Urinary bladder (tissue), 4 donors: ENCODE results near the gene TFAP2C. TPM values are rescaled to one million over a fixed set of nuclear protein-coding genes. Genes with fewer than 3 reads are reported as not detected.

Experiments
- DNase-seq: peaks from one replicate; pipeline ENCODE4 v3.0.0-alpha.2; 2015; ENCODE audit errors: extremely low spot score
- H3K27ac ChIP-seq: one replicate; pipeline ENCODE4 v1.5.1; 2013; ENCODE audit warnings: low read depth, mild to moderate bottlenecking, moderate library complexity
- H3K36me3 ChIP-seq: one replicate; pipeline ENCODE4 v1.6.1; 2013; ENCODE audit warnings: mild to moderate bottlenecking, moderate library complexity; ENCODE audit not compliant: insufficient read depth
- H3K4me1 ChIP-seq: one replicate; pipeline ENCODE4 v1.6.1; 2013; ENCODE audit warnings: mild to moderate bottlenecking, moderate library complexity; ENCODE audit not compliant: insufficient read depth
- H3K4me3 ChIP-seq: one replicate; pipeline ENCODE4 v1.5.1; 2013; ENCODE audit warnings: low read depth, low read length
- WGBS: extraction: QIAGEN DNeasy Blood & Tissue Kit; methylation state at CpG from one replicate; pipeline ENCODE4 v1.1.7; 2013; 5-methylcytosine and 5-hydroxymethylcytosine counted together
- polyA plus RNA-seq: library from polyadenylated mRNA; stranded (reverse); fragments of 200-250 nt; gene quantifications from one replicate; pipeline ENCODE4 v1.2.3, GENCODE V29; 2013
- small RNA-seq: library from RNA; depleted of rRNA; stranded (forward); fragments of <200 nt; gene quantifications from one replicate; pipeline ENCODE3, GENCODE V24; 2014
- total RNA-seq: library from RNA; depleted of rRNA; stranded (reverse); fragments of >200 nt; gene quantifications from one replicate; pipeline ENCODE4 v1.2.3, GENCODE V29; 2014
- donor health status: healthy with polysubstance abuse.
- donor health status: healthy.

TFAP2C gene
- total and polyA plus RNA-seq, 2 donors = 1.2 to 1.8 TPM

- Histone ChIP-seq H3K4me3 (no peak overlapping the region), H3K36me3 (no peaks in the 10 kb centered on the region), H3K27ac (no peak overlapping the region), H3K4me1 (no peaks in the 10 kb centered on the region)
- WGBS = 84% methylated on average over 6 of the region's 6 CpGs
- no peak for DNase-seq
Observed at GRCh38 chr20:56688106-56688505, 59.0 kb downstream of the TFAP2C start.

Small RNAs within 50 kb of the gene (small RNA-seq; reads per million reads assigned to genes)
- not detected for gene RN7SL170P
- gene RNU6-1146P = not detected

Other genes with a start within 250 kb of the TFAP2C start
- 13.5 TPM for gene AURKA, start 237.1 kb upstream of the TFAP2C start, total RNA-seq
- 2.5 TPM for gene AURKA, start 237.1 kb upstream of the TFAP2C start, polyA plus RNA-seq
- 40.8 TPM for gene CSTF1, start 236.7 kb upstream of the TFAP2C start, total RNA-seq
- gene CSTF1, start 236.7 kb upstream of the TFAP2C start, polyA plus RNA-seq = 18.8 TPM
- gene CASS4, start 217.0 kb upstream of the TFAP2C start, total RNA-seq = 1.9 TPM
- 1.1 TPM for gene CASS4, start 217.0 kb upstream of the TFAP2C start, polyA plus RNA-seq
- gene RTF2, start 160.7 kb upstream of the TFAP2C start, total RNA-seq = 49.3 TPM
- 115 TPM for gene RTF2, start 160.7 kb upstream of the TFAP2C start, polyA plus RNA-seq
- gene FAM209A, start 104.6 kb upstream of the TFAP2C start, total RNA-seq = not detected
- 0.15 TPM for gene FAM209A, start 104.6 kb upstream of the TFAP2C start, polyA plus RNA-seq
- gene FAM209B, start 96.1 kb upstream of the TFAP2C start, total RNA-seq = not detected
- gene FAM209B, start 96.1 kb upstream of the TFAP2C start, polyA plus RNA-seq = 0.28 TPM